T-helper 2 cell (primary cell): ENCODE results near the gene CDYL.

ENCODE experiments used
- DNase-seq, 5 experiments: peaks; one replicate each; pipeline versions ENCODE4 v3.0.0 to v3.0.0-alpha.2; 2012 to 2022

The CDYL gene

GRCh38 chr6:4885341-4885933 is 109.2 kb downstream of the CDYL start:
- no peak for DNase-seq

GRCh38 chr6:4888841-4889240 is 112.6 kb downstream of the CDYL start:
- DNase-seq: no peak

- DNase-seq: no peak
These were observed 113.5 kb downstream of the CDYL start for GRCh38 chr6:4889701-4890100.

GRCh38 chr6:4890191-4890590 is 114.0 kb downstream of the CDYL start:
- no peak for DNase-seq

DNA sequence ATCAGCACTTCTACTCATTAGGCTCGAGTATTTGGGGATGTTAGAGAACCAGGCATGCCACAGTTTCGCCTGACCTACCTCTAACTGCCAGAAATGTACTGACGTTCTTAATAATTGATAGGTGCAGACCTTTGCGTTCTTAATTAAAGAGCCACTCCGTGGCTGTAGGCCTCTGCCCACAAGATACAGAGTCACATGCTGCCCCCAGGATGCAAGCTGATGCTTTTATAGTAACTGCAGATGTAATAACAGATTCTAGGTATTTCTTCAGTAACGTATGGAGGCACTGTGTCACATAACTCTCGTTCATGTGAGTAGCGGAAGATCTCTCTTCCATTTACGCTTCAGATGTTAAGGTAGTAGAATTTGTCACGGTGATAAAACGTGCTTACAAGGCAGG is 114.4 kb downstream of the CDYL start:
- DNase-seq: no peak

DNA sequence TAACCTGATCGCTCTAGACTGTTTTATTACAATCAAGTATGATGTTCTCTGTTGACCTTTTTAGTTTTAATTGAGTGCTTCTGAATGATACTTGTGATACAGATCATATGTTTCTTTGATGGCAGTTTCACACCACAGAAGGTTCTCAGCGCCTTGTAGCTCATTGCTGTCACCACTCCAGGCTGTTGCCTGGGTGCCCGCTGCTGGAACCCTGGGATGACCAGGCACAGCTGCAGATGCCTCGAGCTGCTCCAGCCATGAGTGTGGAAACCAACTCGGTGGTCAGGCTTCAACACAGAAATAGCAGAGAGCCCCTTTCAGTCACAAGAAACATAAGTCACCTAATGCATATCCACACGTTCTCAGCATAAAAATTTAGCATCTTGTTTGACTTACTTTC is 114.9 kb downstream of the CDYL start:
- no peak for DNase-seq

- no peak for DNase-seq
These were observed 116.7 kb downstream of the CDYL start for GRCh38 chr6:4892785-4893485.

GRCh38 chr6:4894049-4894448 is 117.8 kb downstream of the CDYL start:
- no peak for DNase-seq

DNA sequence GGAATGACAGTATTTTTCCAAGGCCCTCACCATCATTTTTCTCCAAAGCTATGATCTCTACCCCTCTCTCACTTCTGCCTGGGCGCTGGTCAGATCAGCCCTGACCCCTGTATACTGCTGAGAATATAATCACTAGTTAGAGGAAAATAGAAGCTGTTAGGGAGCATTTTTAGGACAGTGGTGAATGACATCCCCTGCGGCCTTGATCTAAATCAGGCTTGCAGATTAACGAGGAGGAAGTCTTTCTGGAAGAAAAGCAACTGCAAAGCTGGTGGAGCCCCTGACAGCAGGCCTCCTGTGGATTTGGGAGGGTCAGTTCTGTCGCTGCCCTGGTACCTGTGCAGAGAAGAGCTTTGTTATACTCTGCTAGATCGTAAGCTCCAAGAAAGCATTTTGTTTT is 119.8 kb downstream of the CDYL start:
- no peak for DNase-seq

DNA sequence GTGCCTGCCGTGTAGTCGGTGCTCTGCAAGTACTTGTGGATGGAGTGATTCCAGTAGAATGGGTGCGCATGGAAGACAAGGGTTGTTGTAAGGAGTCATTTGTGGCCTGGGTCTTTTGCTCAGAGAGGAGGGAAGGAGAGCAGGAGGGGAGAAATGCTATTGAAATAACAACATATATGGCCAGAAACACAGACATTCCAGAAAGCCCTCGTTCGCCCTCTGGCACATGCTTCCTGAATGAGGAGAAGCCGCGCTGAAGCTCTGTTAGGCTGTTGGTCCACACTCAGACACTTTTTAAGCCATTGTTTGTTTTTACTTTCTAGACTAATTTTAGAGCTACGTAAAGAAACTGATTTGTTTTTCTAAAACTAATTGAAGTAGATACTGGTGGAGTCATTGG is 120.2 kb downstream of the CDYL start:
- DNase-seq: no peak

GRCh38 chr6:4899249-4900034 is 123.2 kb downstream of the CDYL start:
- no peak for DNase-seq

DNA sequence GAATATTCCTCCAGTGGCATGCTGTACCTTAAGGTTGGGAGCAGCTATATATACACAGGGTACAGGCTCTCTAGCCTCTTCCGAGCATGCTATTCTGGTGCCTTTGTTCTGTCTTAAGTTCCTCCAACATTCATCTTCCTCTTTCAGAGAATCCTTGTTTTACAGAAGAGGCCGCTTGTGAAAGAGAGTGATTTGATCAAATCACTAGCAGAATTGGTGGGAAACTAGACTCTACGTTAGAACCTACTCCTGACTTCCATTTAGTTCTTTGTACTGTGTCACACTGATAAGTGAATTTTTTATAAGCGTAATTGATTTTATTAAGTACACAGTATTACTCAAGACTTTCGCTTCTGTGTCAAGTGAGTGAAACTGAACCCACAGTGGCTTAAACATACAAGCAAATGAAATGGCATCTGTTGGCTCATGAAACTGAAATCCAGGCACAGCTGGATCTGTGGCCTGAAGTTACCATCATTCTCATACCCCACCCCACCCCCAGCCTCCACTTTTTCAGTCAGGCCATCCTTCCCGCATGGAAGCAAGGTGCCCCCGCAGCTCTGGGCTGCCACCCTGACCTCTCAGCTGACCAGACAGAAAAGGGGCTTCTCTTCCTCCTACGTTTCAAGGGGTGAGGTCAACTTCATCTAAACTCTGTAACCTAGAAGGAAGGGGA is 125.3 kb downstream of the CDYL start:
- DNase-seq: peak in 1 of 5 experiments; percentile 59

DNA sequence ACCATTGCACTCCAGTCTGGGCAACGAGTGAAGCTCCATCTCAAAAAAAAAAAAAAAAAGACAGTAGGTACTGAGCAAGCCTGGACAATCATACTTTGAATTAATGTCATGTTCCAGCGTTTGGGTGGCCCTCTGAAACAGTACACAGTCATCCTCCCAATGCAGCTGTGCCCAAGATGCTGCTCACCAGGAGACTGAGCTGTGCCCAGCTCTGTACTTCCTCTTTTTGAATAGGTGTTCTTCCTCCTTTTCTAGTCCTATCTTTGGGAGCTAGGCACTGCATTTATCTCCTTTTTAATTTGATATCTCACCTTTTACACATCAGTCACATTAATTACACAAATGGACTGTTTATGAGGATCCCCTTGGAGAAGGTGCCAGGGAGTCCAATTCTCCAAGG is 126.2 kb downstream of the CDYL start:
- no peak for DNase-seq

DNA sequence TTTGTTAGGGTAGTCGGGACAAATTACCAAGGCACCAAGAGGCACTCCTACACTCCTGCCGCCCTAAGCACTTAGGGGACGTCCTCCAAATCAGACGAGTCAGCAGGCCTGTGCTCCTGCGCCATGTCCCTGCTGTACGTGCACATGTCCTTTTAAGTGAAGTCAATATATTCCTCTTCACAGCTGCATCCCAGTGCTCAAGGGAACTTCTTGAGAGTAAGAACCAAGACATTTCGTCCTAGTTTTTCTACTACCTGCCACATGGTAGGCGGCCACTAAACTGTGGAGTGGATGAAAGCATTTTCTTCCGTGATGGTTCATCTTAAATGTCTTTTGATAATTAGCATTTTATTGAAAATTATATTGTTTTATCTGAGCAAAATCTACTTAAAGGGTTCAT is 126.9 kb downstream of the CDYL start:
- no peak for DNase-seq

DNA sequence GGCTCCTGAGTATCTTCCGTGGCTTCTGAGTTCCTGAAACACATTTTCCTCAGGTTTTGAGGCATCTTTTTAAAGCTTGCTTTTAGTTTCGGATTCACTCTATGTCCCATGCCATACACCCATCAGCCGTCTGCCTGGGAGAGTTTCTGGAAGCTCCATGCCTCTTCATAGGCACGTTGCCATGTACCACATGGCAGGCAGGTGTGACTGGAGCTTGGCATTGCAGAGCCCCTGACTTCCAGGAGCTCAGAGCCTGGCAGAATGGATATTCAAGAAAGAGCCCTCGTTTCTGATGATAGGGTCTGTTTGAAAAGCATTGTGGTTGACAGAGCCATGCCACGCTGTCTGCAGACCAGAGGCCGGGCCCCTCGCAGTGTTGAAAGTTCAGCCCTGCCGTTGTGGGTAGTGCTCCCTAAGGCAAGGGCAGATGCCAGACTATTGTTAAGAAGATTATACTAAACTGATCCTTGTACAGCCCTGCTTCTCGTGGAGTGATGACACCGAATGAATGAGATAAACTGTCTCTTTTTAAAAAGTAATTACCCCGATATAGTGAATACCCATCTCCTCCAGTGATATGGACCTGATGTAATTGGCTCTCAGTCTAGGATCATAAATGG is 127.7 kb downstream of the CDYL start:
- DNase-seq: no peak

DNA sequence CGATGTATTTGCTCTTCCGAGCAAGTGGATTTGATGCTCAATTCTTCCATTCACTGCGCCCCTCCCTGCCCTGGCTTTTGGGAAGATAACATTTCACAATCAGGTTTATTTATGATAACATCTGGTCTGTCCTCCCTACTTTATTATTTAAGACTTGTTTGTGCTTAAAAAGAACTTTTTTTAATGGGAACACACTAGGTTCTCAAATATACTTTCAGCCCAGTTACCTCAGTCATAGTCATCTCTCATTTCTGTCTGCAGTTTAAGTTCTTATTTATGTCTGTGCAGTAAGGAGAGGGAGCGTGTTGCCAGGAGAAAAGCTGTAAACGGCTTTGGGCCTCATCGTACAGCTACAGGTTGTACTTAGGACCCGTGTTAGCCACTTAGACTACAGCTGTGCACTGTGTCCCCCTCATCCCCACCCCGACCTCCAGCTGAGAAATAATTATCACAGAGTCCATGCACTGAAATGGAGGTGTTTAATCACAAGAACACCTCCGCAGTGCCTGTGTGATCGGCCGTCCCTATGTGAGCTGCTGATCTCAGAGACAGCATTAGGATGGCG is 128.3 kb downstream of the CDYL start:
- no peak for DNase-seq

DNA sequence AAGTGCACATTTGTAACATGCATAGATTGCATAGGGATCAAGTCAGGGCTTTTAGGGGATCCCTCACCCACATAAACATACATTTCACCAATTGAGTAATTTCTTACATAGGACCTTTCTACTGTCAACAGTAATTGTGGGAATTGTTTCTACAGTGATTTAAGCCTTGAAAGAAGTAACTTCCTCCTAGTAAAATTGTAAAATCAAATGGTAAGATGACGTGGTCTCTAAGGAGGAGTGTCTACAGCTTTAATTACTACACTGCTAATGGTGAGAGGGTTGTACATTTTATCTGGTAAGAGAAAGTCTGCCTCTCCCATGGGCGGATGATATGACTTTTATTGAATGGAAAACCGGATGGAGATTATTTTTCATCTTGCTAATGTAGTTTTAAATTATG is 129.6 kb downstream of the CDYL start:
- DNase-seq: no peak

DNA sequence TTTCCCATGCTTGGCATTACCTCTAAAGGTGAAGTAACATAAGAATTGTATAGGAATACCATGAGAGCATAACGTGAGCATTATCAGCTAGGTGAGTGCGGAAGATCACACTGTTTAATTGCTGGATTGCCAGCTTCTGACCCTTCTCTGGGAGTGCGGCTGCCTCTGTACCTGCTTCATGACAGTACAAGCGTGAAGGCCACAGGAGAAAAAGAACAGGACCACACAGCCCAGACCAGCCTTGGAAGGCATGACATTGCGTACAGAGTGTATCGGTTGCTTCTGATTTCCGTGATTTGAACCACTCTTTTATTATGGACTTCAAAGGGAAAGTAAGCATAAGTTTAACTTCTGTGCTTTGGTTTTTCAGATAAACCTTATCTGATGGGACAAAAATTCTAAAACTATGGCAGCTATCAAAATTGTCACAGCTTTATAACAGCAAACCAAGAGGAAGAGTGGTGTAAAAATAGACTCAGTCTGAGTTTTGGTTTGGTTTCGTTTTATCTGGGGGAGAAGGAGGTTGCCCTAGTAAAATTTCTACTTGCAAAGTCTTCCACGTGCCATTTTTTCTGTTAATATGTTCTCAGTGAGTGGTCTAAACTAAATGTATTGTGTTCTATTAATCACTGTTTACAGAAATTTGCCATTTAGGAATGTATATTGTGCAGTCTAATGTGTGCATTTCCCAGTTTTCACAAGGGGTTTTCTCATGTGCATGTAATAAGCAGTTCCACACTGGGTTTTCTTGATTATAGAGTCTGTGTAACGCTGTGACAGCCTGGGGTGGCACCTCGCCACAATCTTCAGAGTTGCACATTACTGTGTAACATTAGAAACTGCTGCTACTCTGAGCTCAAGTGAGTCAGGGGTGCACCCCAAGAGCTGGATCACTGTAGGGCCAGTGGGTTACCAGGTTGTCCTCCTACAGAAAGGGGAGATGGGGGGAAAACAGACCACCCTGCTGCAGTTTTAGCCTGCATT is 130.4 kb downstream of the CDYL start:
- peak in 1 of 5 experiments; percentile 30 for DNase-seq

- peak in 1 of 5 experiments; percentile 34 for DNase-seq
These were observed 131.4 kb downstream of the CDYL start for GRCh38 chr6:4907602-4908001.

DNA sequence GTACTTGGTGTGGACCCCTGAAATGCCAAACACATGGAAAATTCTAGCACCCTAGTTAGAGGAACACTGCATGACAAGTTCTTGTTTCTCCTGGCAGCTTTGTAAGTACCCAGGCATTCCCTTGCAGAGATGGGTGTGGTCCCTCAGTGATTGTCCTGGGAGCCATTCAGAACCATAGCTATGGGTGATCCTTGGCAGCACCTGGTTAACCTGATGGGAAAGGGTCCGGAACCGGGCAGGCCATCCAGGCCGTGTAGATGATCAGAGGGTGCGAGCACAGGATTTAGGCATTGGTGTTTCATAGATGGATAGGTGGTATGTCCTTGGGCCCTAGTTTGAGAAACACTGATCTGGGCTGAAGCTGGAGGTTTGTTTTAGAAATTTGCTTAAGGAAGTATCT is 131.9 kb downstream of the CDYL start:
- DNase-seq: no peak

DNA sequence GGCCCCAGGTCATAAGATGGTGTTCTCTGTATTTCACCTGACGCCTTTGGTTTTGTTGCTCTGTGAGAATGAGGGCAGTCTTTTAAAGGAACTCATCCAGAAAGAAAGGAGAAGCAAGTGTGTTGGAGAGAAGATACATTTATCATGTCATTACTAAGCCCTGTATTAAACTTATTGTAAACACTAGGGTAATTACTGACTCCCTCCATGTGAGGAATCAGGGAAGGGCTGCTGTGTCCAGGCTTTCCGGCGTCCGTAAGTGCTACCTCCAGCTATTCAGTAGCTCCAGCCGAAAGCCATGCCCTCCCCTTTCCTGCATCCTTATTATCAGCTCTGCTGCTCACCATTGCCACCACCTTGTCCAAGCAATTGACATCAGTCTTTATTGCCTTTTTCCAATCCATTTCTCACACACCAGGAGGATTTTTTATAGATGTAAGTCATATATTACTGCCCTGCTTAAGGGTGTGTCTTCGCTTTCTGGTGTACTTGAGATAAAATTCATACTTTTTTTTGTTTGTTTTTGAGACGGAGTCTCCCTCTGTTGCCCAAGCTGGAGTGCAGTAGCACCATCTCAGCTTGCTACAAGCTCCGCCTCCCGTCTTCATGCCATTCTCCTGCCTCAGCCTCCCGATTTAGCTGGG is 133.0 kb downstream of the CDYL start:
- no peak for DNase-seq
